Stomach (tissue), 9 donors: ENCODE results near the gene SNRK. TPM values are rescaled to one million over a fixed set of nuclear protein-coding genes. Genes with fewer than 3 reads are reported as not detected.

Source experiments
- DNase-seq, 2 donors: peaks; one replicate each; pipeline versions ENCODE4 v3.0.0 to v3.0.0-alpha.2; 2013 to 2019
- H3K27ac ChIP-seq, 5 donors: fragments of 200-600 bp in 4 of 5; sonication (generic) in 4 of 5; one replicate each; pipeline ENCODE4 v1.5.1; 2013 to 2019; ENCODE audit warnings: mild to moderate bottlenecking in 1 of 5, moderate library complexity in 1 of 5
- H3K27me3 ChIP-seq, 3 donors: fragments of 200-600 bp; sonication (generic); one replicate each; pipeline ENCODE4 v1.5.1; 2017 to 2019; ENCODE audit warnings: mixed run types in 1 of 3
- H3K36me3 ChIP-seq, 4 donors: fragments of 200-600 bp; sonication (generic); 1 replicate in 3 of 4; 2 replicates in 1 of 4; pipeline ENCODE4 v1.5.1; 2016 to 2019
- H3K4me1 ChIP-seq, 4 donors: fragments of 200-600 bp; sonication (generic); one replicate each; pipeline ENCODE4 v1.5.1; 2016 to 2019
- H3K4me3 ChIP-seq, 4 donors: fragments of 200-600 bp; sonication (generic) in 3 of 4; one replicate each; pipeline ENCODE4 v1.5.1; 2016 to 2019; ENCODE audit warnings: mild to moderate bottlenecking in 1 of 4
- H3K9me3 ChIP-seq, 4 donors: fragments of 200-600 bp; sonication (generic); one replicate each; pipeline ENCODE4 v1.5.1; 2016 to 2019
- CTCF ChIP-seq, 7 experiments: fragments of 450-650 bp in 4 of 7; fragments of 200-600 bp in 3 of 7; sonication (generic) in 3 of 7; IDR thresholded peaks; one replicate each; pipeline ENCODE4 v1.5.1; 2016 to 2019; ENCODE audit warnings: antibody characterized with exemption in 7 of 7, control low read depth in 2 of 7, mild to moderate bottlenecking in 1 of 7
- EP300 ChIP-seq: sonication (generic); formaldehyde crosslinking; IDR thresholded peaks from one replicate; pipeline ENCODE4 v1.6.1; 2017; ENCODE audit warnings: antibody characterized with exemption
- POLR2A ChIP-seq, 4 donors: fragments of 450-650 bp; IDR thresholded peaks; one replicate each; pipeline ENCODE4 v1.6.1; 2016; ENCODE audit warnings: antibody characterized with exemption in 4 of 4, control low read depth in 2 of 4, mild to moderate bottlenecking in 1 of 4, moderate library complexity in 1 of 4
- POLR2AphosphoS5 ChIP-seq, 3 donors: sonication (generic); formaldehyde crosslinking; IDR thresholded peaks; one replicate each; pipeline ENCODE4 v1.6.1; 2016; ENCODE audit warnings: antibody characterized with exemption in 3 of 3
- WGBS, 5 donors: extraction: QIAGEN DNeasy Blood & Tissue Kit in 3 of 5; methylation state at CpG; one replicate each; pipeline versions ENCODE4 v1.1.5 to v1.1.7; 2013 to 2018; 5-methylcytosine and 5-hydroxymethylcytosine counted together
- intact Hi-C: fragments of 100-400 bp; cut with DNase I; formaldehyde crosslinking; loops from one replicate; pipeline ENCODE4 v1.15.1; 2023; ENCODE audit warnings: low total_unique reads
- polyA plus RNA-seq, 3 donors: library from polyadenylated mRNA; stranded (reverse); fragments of 200-250 nt; gene quantifications; one replicate each; pipeline ENCODE4 v1.2.3, GENCODE V29; 2013
- total RNA-seq, 5 donors: library from RNA; depleted of rRNA; stranded (reverse); fragments of >200 nt; gene quantifications; one replicate each; pipeline versions ENCODE4 v1.1.0 to v1.2.3, GENCODE V29; 2014 to 2016
- donor health status: healthy with polysubstance abuse.
- donor health status: Bipolar disorder and iron deficiency.
- donor health status: healthy.

The SNRK gene
- total and polyA plus RNA-seq, 8 donors = 8.2 to 183 (median 36.0) TPM

DNA sequence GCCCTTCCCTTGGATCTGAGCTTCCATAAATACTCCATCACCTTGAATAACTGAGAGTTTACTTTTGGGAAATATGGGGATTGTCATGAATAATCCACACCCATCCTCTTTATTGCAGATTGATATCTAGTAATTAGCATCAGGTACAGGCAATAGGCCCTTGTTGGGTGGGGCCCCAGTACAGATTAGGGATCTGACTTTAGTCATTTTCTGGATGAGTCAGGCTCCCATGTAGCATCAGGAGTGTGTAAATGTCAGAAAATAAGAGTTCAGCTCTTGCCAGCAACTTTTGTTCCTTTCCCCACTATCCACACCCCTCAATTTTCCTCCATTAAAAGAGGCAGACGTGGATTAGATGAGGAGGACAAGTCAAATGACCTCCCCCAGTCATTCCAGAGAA lies 17.7 kb upstream of the SNRK start:
- no peak for DNase-seq
- Histone ChIP-seq H3K27me3 (no peaks in the 10 kb centered on the region), H3K9me3 (no peaks in the 10 kb centered on the region), H3K4me3 (no peak overlapping the region), H3K27ac (no peak overlapping the region), H3K4me1 (no peaks in the 10 kb centered on the region), H3K36me3 (no peaks in the 10 kb centered on the region)
- intact Hi-C loops = no loop called here
- 84 to 94% (median 89%) methylated on average over 1 of the region's 1 CpG for WGBS, 5 donors
- TF ChIP-seq POLR2A (IDR thresholded peaks at IDR 0.05) = no peak

GRCh38 chr3:43270078-43270477 lies 16.3 kb upstream of the SNRK start:
- H3K27ac ChIP-seq = no peak overlapping the region
- no peaks in the 10 kb centered on the region for H3K4me1 ChIP-seq
- 76 to 87% (median 78%) methylated on average over 2 of the region's 2 CpGs for WGBS, 5 donors
- H3K4me3 ChIP-seq = no peak overlapping the region
- no peaks in the 10 kb centered on the region for H3K9me3 ChIP-seq
- intact Hi-C loops = no loop called here
- TF ChIP-seq POLR2A (IDR thresholded peaks at IDR 0.05) (no peak), POLR2AphosphoS5 (IDR thresholded peaks at IDR 0.05) (no peak), EP300 (no peak), CTCF (IDR thresholded peaks at IDR 0.05) (no peak)
- no peaks in the 10 kb centered on the region for H3K27me3 ChIP-seq
- DNase-seq = no peak
- H3K36me3 ChIP-seq = no peaks in the 10 kb centered on the region

- DNase-seq = peak in 1 of 2 donors; percentile 26
- intact Hi-C loops = no loop called here
- TF ChIP-seq POLR2A (IDR thresholded peaks at IDR 0.05) (no peak), POLR2AphosphoS5 (IDR thresholded peaks at IDR 0.05) (no peak), EP300 (no peak), CTCF (IDR thresholded peaks at IDR 0.05) (no peak)
Observed at GRCh38 chr3:43273416-43273815, 12.9 kb upstream of the SNRK start.

GRCh38 chr3:43279082-43279481 lies 7.3 kb upstream of the SNRK start:
- Histone ChIP-seq H3K27ac (no peak overlapping the region), H3K4me1 (no peaks in the 10 kb centered on the region), H3K27me3 (no peaks in the 10 kb centered on the region), H3K36me3 (no peaks in the 10 kb centered on the region), H3K9me3 (no peaks in the 10 kb centered on the region), H3K4me3 (no peak overlapping the region)
- no peak for TF ChIP-seq EP300
- intact Hi-C loops = no loop called here
- DNase-seq = no peak

More at GRCh38 chr3:43273416-43273815, 12.9 kb upstream of the SNRK start:
- Histone ChIP-seq H3K27me3 (no peaks in the 10 kb centered on the region), H3K9me3 (no peaks in the 10 kb centered on the region), H3K4me3 (no peak overlapping the region), H3K27ac (no peak overlapping the region), H3K36me3 (no peaks in the 10 kb centered on the region), H3K4me1 (no peaks in the 10 kb centered on the region)
- WGBS, 5 donors = 58 to 73% (median 66%) methylated on average over 2 of the region's 2 CpGs

DNA sequence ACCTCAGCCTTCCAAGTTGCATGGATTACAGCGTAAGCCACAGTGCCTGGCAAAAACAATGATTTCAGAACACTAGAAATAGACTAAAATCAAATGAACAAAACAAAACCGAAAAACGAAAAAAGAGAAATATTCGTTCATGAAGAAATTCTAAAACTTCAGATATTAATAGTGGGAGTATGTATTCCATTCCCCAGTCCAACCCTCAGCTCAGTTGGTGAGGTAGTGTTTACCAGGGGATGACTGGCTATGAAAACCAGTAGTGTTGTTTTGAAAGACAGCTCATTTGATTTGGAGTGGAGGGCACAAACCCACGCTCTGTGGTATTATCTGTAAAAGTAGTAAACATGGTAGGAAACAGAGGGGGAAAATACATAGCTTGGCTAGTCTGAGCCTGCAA lies 6.8 kb upstream of the SNRK start:
- no peak for TF ChIP-seq POLR2A (IDR thresholded peaks at IDR 0.05)
- TF ChIP-seq CTCF (IDR thresholded peaks at IDR 0.05) = no peak
- TF ChIP-seq POLR2AphosphoS5 (IDR thresholded peaks at IDR 0.05) = no peak
- TF ChIP-seq EP300 = no peak
- no peaks in the 10 kb centered on the region for H3K4me1 ChIP-seq
- intact Hi-C loops = no loop called here
- 89 to 93% (median 92%) methylated on average over 5 of the region's 5 CpGs for WGBS, 5 donors
- no peaks in the 10 kb centered on the region for H3K9me3 ChIP-seq
- H3K36me3 ChIP-seq = no peaks in the 10 kb centered on the region
- no peak overlapping the region for H3K4me3 ChIP-seq
- no peak for DNase-seq
- no peaks in the 10 kb centered on the region for H3K27me3 ChIP-seq
- no peak overlapping the region for H3K27ac ChIP-seq
